Tibial nerve (tissue), 4 donors: ENCODE results near the gene PTPRC. TPM values are rescaled to one million over a fixed set of nuclear protein-coding genes. Genes with fewer than 3 reads are reported as not detected.

ENCODE experiments used
- DNase-seq, 2 donors: peaks; one replicate each; pipeline ENCODE4 v3.0.0-alpha.2; 2019; ENCODE audit warnings: low spot score in 2 of 2
- H3K27ac ChIP-seq, 4 donors: fragments of 200-600 bp; sonication (generic) in 3 of 4; one replicate each; pipeline ENCODE4 v1.5.1; 2017 to 2019; ENCODE audit warnings: mild to moderate bottlenecking in 1 of 4
- H3K27me3 ChIP-seq, 2 donors: fragments of 200-600 bp; sonication (generic) in 1 of 2; one replicate each; pipeline versions ENCODE4 v1.5.1 to v1.6.0; 2017 to 2019
- H3K36me3 ChIP-seq, 3 donors: fragments of 200-600 bp; sonication (generic); one replicate each; pipeline ENCODE4 v1.5.1; 2018 to 2019
- H3K4me1 ChIP-seq, 4 donors: fragments of 200-600 bp; sonication (generic) in 3 of 4; one replicate each; pipeline ENCODE4 v1.5.1; 2017 to 2019
- H3K4me3 ChIP-seq, 4 donors: fragments of 200-600 bp; sonication (generic) in 3 of 4; one replicate each; pipeline ENCODE4 v1.5.1; 2017 to 2019; ENCODE audit warnings: mild to moderate bottlenecking in 1 of 4, moderate library complexity in 1 of 4
- H3K9me3 ChIP-seq, 4 donors: fragments of 200-600 bp; sonication (generic) in 3 of 4; one replicate each; pipeline ENCODE4 v1.5.1; 2017 to 2019
- EP300 ChIP-seq, 2 donors: sonication (generic); formaldehyde crosslinking; IDR thresholded peaks; one replicate each; pipeline ENCODE4 v1.6.1; 2017; ENCODE audit warnings: antibody characterized with exemption in 2 of 2, mild to moderate bottlenecking in 1 of 2
- POLR2A ChIP-seq, 2 donors: fragments of 450-650 bp; IDR thresholded peaks; one replicate each; pipeline ENCODE4 v1.6.1; 2017; ENCODE audit warnings: antibody characterized with exemption in 2 of 2, mild to moderate bottlenecking in 2 of 2, moderate library complexity in 2 of 2
- WGBS, 2 donors: methylation state at CpG; one replicate each; pipeline ENCODE4 v1.1.5; 2018; 5-methylcytosine and 5-hydroxymethylcytosine counted together
- total RNA-seq, 4 donors: library from RNA; depleted of rRNA; stranded (reverse); fragments of >200 nt; gene quantifications; one replicate each; pipeline ENCODE4 v1.1.0, GENCODE V29; 2016
- TF ChIP-seq, protein P1 (sequence below), 5 experiments: fragments of 200-600 bp in 3 of 5; fragments of 450-650 bp in 2 of 5; sonication (generic) in 3 of 5; IDR thresholded peaks; one replicate each; pipeline ENCODE4 v1.5.1; 2016 to 2019; ENCODE audit warnings: antibody characterized with exemption in 5 of 5, mild to moderate bottlenecking in 3 of 5, moderate library complexity in 2 of 5

PTPRC gene
- 10 to 100 TPM; 10.3 to 16.5 (median 13.6) TPM for total RNA-seq

- Histone ChIP-seq H3K27ac (peak within 1 kb of the TSS in 3 of 4 donors; percentile 44 to 70 (median 46)), H3K36me3 (no peaks in the 10 kb centered on the region), H3K27me3 (no peaks in the 10 kb centered on the region), H3K4me1 (peaks cover 0 to 3% (median 0%) of the 10 kb centered on the region in 4 donors), H3K4me3 (peak within 1 kb of the TSS; percentile 4 to 39 (median 18)), H3K9me3 (no peaks in the 10 kb centered on the region)
- TF ChIP-seq EP300 (IDR thresholded peaks at IDR 0.05) (peak in 1 of 2 donors; percentile 70), POLR2A (IDR thresholded peaks at IDR 0.05) (no peak)
- DNase-seq: no peak
- 58 to 65% methylated on average over 6 of the region's 6 CpGs for WGBS, 2 donors
These were observed at the start of gene PTPRC for GRCh38 chr1:198638894-198639635. Gene PTPRC (plus strand): TSS chr1:198639040. CDS start chr1:198639269, 229 bp downstream.

DNA sequence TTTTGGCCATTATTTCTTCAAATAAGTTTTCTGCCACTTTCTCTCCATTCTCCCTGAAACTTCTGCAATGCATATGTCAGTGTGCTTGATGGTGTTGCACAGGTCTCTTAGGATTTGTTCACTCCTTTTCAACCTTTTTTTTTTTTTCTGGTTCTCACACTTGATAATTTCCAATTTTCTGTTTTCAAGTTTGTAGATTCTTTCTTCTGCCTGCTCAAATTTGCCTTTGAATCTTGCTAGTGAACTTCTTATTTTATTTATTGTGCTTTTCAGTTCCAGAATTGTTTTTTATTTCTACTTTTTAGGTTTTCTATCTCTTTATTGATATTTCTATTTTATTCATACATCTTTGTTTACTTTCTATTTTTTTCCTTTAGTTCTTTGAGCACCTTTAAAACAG is 48.4 kb upstream of the PTPRC start:
- H3K4me3 ChIP-seq: no peak overlapping the region
- no peaks in the 10 kb centered on the region for H3K36me3 ChIP-seq
- TF ChIP-seq EP300 (IDR thresholded peaks at IDR 0.05) (no peak), POLR2A (IDR thresholded peaks at IDR 0.05) (no peak)
- TF ChIP-seq, protein P1, sequence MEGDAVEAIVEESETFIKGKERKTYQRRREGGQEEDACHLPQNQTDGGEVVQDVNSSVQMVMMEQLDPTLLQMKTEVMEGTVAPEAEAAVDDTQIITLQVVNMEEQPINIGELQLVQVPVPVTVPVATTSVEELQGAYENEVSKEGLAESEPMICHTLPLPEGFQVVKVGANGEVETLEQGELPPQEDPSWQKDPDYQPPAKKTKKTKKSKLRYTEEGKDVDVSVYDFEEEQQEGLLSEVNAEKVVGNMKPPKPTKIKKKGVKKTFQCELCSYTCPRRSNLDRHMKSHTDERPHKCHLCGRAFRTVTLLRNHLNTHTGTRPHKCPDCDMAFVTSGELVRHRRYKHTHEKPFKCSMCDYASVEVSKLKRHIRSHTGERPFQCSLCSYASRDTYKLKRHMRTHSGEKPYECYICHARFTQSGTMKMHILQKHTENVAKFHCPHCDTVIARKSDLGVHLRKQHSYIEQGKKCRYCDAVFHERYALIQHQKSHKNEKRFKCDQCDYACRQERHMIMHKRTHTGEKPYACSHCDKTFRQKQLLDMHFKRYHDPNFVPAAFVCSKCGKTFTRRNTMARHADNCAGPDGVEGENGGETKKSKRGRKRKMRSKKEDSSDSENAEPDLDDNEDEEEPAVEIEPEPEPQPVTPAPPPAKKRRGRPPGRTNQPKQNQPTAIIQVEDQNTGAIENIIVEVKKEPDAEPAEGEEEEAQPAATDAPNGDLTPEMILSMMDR (IDR thresholded peaks at IDR 0.05): no peak
- H3K27me3 ChIP-seq: no peaks in the 10 kb centered on the region
- no peaks in the 10 kb centered on the region for H3K4me1 ChIP-seq
- no peak overlapping the region for H3K27ac ChIP-seq
- peaks cover 0 to 20% (median 4%) of the 10 kb centered on the region in 4 donors for H3K9me3 ChIP-seq
- no peak for DNase-seq

DNA sequence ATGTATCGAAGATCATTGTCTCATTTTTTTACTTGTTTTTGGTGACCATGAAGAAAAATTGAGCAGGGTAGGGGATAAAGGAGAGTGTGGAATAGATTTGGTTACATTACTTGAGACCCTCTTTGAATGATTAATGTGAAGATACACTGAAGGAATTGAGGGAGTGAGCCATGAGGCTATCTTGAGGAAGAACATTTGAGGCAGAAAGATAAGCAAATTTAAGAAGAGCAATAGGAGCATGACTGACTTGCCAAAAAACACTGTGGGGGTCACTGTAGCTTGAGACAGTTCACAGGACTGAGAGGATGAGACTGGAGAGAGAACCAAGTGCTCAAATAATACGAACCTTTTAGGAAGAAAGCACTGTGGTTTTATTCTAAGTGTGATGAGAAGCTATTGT is 43.1 kb upstream of the PTPRC start:
- no peak overlapping the region for H3K4me3 ChIP-seq
- no peaks in the 10 kb centered on the region for H3K27me3 ChIP-seq
- DNase-seq: no peak
- no peaks in the 10 kb centered on the region for H3K36me3 ChIP-seq
- H3K4me1 ChIP-seq: no peaks in the 10 kb centered on the region
- 89% methylated on average over 2 of the region's 2 CpGs for WGBS, 2 donors
- TF ChIP-seq, protein P1 (IDR thresholded peaks at IDR 0.05): no peak
- TF ChIP-seq POLR2A (IDR thresholded peaks at IDR 0.05) (no peak), EP300 (IDR thresholded peaks at IDR 0.05) (no peak)
- peaks cover 0 to 5% (median 0%) of the 10 kb centered on the region in 4 donors for H3K9me3 ChIP-seq
- no peak overlapping the region for H3K27ac ChIP-seq

- Histone ChIP-seq H3K4me3 (no peak overlapping the region), H3K9me3 (no peaks in the 10 kb centered on the region), H3K27ac (peak overlapping the region in 1 of 4 donors; percentile 46), H3K27me3 (no peaks in the 10 kb centered on the region), H3K36me3 (no peaks in the 10 kb centered on the region), H3K4me1 (no peaks in the 10 kb centered on the region)
- TF ChIP-seq, protein P1 (IDR thresholded peaks at IDR 0.05): no peak
- TF ChIP-seq EP300 (IDR thresholded peaks at IDR 0.05) (no peak), POLR2A (IDR thresholded peaks at IDR 0.05) (no peak)
- 83 to 90% methylated on average over 7 of the region's 7 CpGs for WGBS, 2 donors
- DNase-seq: no peak
These were observed 41.0 kb upstream of the PTPRC start for GRCh38 chr1:198597690-198598430.

- no peaks in the 10 kb centered on the region for H3K9me3 ChIP-seq
- H3K4me1 ChIP-seq: no peaks in the 10 kb centered on the region
- DNase-seq: no peak
- no peak for TF ChIP-seq EP300 (IDR thresholded peaks at IDR 0.05)
- TF ChIP-seq, protein P1 (IDR thresholded peaks at IDR 0.05): no peak
- no peak for TF ChIP-seq POLR2A (IDR thresholded peaks at IDR 0.05)
- no peaks in the 10 kb centered on the region for H3K27me3 ChIP-seq
- H3K4me3 ChIP-seq: no peak overlapping the region
- peak overlapping the region in 1 of 4 donors; percentile 46 for H3K27ac ChIP-seq
- 86 to 87% methylated on average over 6 of the region's 6 CpGs for WGBS, 2 donors
- no peaks in the 10 kb centered on the region for H3K36me3 ChIP-seq
These were observed 40.0 kb upstream of the PTPRC start for GRCh38 chr1:198598796-198599321.
